ENCODE results near the gene SEMA6B.

The SEMA6B gene, protein sequence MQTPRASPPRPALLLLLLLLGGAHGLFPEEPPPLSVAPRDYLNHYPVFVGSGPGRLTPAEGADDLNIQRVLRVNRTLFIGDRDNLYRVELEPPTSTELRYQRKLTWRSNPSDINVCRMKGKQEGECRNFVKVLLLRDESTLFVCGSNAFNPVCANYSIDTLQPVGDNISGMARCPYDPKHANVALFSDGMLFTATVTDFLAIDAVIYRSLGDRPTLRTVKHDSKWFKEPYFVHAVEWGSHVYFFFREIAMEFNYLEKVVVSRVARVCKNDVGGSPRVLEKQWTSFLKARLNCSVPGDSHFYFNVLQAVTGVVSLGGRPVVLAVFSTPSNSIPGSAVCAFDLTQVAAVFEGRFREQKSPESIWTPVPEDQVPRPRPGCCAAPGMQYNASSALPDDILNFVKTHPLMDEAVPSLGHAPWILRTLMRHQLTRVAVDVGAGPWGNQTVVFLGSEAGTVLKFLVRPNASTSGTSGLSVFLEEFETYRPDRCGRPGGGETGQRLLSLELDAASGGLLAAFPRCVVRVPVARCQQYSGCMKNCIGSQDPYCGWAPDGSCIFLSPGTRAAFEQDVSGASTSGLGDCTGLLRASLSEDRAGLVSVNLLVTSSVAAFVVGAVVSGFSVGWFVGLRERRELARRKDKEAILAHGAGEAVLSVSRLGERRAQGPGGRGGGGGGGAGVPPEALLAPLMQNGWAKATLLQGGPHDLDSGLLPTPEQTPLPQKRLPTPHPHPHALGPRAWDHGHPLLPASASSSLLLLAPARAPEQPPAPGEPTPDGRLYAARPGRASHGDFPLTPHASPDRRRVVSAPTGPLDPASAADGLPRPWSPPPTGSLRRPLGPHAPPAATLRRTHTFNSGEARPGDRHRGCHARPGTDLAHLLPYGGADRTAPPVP

DNA sequence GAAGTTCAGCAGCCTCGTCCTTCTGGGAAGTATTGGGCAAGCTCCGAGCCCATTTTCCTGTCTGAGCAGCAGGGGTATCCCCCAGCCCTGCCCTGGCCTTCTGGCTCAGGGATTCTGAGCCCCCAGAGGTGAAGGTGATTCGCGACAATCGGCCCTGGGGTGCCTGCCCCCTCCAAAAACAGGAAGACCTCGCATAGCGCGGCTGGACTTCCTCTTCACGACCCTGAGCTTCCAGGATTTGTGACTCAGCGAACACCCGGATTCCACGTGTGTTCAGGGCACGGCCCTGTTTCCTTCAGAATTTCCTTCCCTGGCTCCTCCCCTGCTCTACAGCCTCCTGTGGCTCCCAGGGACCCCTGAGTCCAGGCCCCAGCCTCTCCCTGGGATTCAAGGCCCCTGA, at the start of gene SEMA6B:
Gene SEMA6B (minus strand): TSS at position 116 of the 400 bp plus-strand sequence. CDS start 1,227 bp downstream, outside the sequence.
- H3K9me3 ChIP-seq (ENCODE audit: severe bottlenecking): no peaks in the 10 kb centered on the region
- DNase-seq (ENCODE audit: low spot score) (no peak), ATAC-seq (ENCODE audit: low read depth) (no peak)
- no peak within 1 kb of the TSS for H3K4me3 ChIP-seq (ENCODE audit: severe bottlenecking)
- H3K27me3 ChIP-seq (ENCODE audit: insufficient read depth, poor library complexity, severe bottlenecking): no peaks in the 10 kb centered on the region
- no peaks in the 10 kb centered on the region for H3K36me3 ChIP-seq (ENCODE audit: low read depth)
- no peaks in the 10 kb centered on the region for H3K4me1 ChIP-seq (ENCODE audit: insufficient read depth, poor library complexity, severe bottlenecking)
- TF ChIP-seq CTCF (IDR thresholded peaks at IDR 0.05; ENCODE audit: poor library complexity, severe bottlenecking): no peak
- no peak within 1 kb of the TSS for H3K27ac ChIP-seq (ENCODE audit: poor library complexity, severe bottlenecking)

GRCh38 chr19:4606921-4607678, 47.6 kb upstream of the SEMA6B start:
- H3K36me3 ChIP-seq (ENCODE audit: low read depth): no peaks in the 10 kb centered on the region
- DNase-seq (ENCODE audit: low spot score): no peak
- no peak for ATAC-seq (ENCODE audit: low read depth)
- H3K4me3 ChIP-seq (ENCODE audit: severe bottlenecking): no peak overlapping the region
- H3K27ac ChIP-seq (ENCODE audit: poor library complexity, severe bottlenecking): no peak overlapping the region
- H3K27me3 ChIP-seq (ENCODE audit: insufficient read depth, poor library complexity, severe bottlenecking): no peaks in the 10 kb centered on the region
- no peak for TF ChIP-seq CTCF (IDR thresholded peaks at IDR 0.05; ENCODE audit: poor library complexity, severe bottlenecking)
- no peaks in the 10 kb centered on the region for H3K9me3 ChIP-seq (ENCODE audit: severe bottlenecking)
- H3K4me1 ChIP-seq (ENCODE audit: insufficient read depth, poor library complexity, severe bottlenecking): no peaks in the 10 kb centered on the region

- no peak for DNase-seq (ENCODE audit: low spot score)
- Histone ChIP-seq H3K27me3 (ENCODE audit: insufficient read depth, poor library complexity, severe bottlenecking) (no peaks in the 10 kb centered on the region), H3K36me3 (ENCODE audit: low read depth) (no peaks in the 10 kb centered on the region), H3K27ac (ENCODE audit: poor library complexity, severe bottlenecking) (no peak overlapping the region), H3K9me3 (ENCODE audit: severe bottlenecking) (no peaks in the 10 kb centered on the region), H3K4me3 (ENCODE audit: severe bottlenecking) (no peak overlapping the region), H3K4me1 (ENCODE audit: insufficient read depth, poor library complexity, severe bottlenecking) (no peaks in the 10 kb centered on the region)
- TF ChIP-seq CTCF (IDR thresholded peaks at IDR 0.05; ENCODE audit: poor library complexity, severe bottlenecking): no peak
- ATAC-seq (ENCODE audit: low read depth): no peak
Measured at GRCh38 chr19:4606181-4606580, 46.7 kb upstream of the SEMA6B start.

GRCh38 chr19:4604912-4605311, 45.4 kb upstream of the SEMA6B start:
- Histone ChIP-seq H3K4me3 (ENCODE audit: severe bottlenecking) (no peak overlapping the region), H3K36me3 (ENCODE audit: low read depth) (no peaks in the 10 kb centered on the region), H3K27ac (ENCODE audit: poor library complexity, severe bottlenecking) (no peak overlapping the region), H3K4me1 (ENCODE audit: insufficient read depth, poor library complexity, severe bottlenecking) (no peaks in the 10 kb centered on the region), H3K27me3 (ENCODE audit: insufficient read depth, poor library complexity, severe bottlenecking) (no peaks in the 10 kb centered on the region), H3K9me3 (ENCODE audit: severe bottlenecking) (no peaks in the 10 kb centered on the region)
- DNase-seq (ENCODE audit: low spot score) (no peak), ATAC-seq (ENCODE audit: low read depth) (no peak)
- TF ChIP-seq CTCF (IDR thresholded peaks at IDR 0.05; ENCODE audit: poor library complexity, severe bottlenecking): no peak
